HCT116 (cell line): ENCODE measurements around the gene KHDC4. TPM values are rescaled to one million over a fixed set of nuclear protein-coding genes. Genes with fewer than 3 reads are reported as not detected.

Experiments used
- ATAC-seq: fragments of 200-7000 bp; cut with Tn5 transposase; 2 replicates; pipeline ENCODE4 v1.9.1; 2020; ENCODE audit warnings: mild to moderate bottlenecking, moderate library complexity
- BruUV-seq: library from RNA; stranded (reverse); fragments of 400-500 nt; replicated peaks from 2 replicates; lab custom pipeline; 2021; lab: Mats Ljungman, UMichigan
- CTCF ChIA-PET: fragments of 300-600 bp; sonication (Branson Sonifier 250); formaldehyde crosslinking; loops from one replicate; lab custom pipeline; 2021; ENCODE audit warnings: antibody characterized with exemption; lab: Charles Lee
- POLR2A ChIA-PET: fragments of 300-600, 350-600 bp; sonication (Branson Sonifier 250); formaldehyde crosslinking; loops from one replicate; lab custom pipeline; 2021; ENCODE audit warnings: antibody characterized with exemption; lab: Charles Lee
- RAD21 ChIA-PET, 2 experiments: fragments of 300-600 bp; sonication (Branson Sonifier 250); formaldehyde crosslinking; loops; one replicate each; lab custom pipeline; 2023; ENCODE audit warnings: low total read pairs in 2 of 2; ENCODE audit not compliant: uncharacterized antibody in 2 of 2, unreplicated experiment in 2 of 2, low non-redundant PET in 1 of 2; lab: Charles Lee
- DNase-seq: peaks from one replicate; pipeline ENCODE4 v3.0.0-alpha.2; 2010; ENCODE audit warnings: low read depth, low spot score
- H2AFZ ChIP-seq: fragments of 200-600 bp; shearing (Covaris generic), sonication (generic); 2 replicates; pipeline ENCODE4 v1.6.1; 2017; ENCODE audit warnings: low read depth, mixed run types, mixed read lengths, antibody characterized with exemption, low read length; ENCODE audit not compliant: poor library complexity, severe bottlenecking
- H3K27ac ChIP-seq: 2 replicates; pipeline ENCODE4 v1.5.1; 2012; ENCODE audit warnings: low read depth, low read length
- H3K27me3 ChIP-seq: fragments of 200-600 bp; sonication (generic); 2 replicates; pipeline ENCODE4 v1.6.1; 2016; ENCODE audit warnings: mixed run types, low read length, mixed read lengths; ENCODE audit not compliant: insufficient read depth
- H3K36me3 ChIP-seq, 2 experiments: fragments of 200-500 bp in 1 of 2; fragments of 200-600 bp in 1 of 2; sonication (Bioruptor generic) in 1 of 2; sonication (generic) in 1 of 2; 2 replicates each; pipeline versions ENCODE4 v1.5.1 to v1.6.1; 2014 to 2016; ENCODE audit warnings: low read length in 2 of 2, inconsistent platforms in 1 of 2, mixed read lengths in 1 of 2, mixed run types in 1 of 2; ENCODE audit not compliant: insufficient read depth in 2 of 2, control insufficient read depth in 1 of 2
- H3K4me1 ChIP-seq, 2 experiments: fragments of 200-600 bp in 1 of 2; sonication (generic) in 1 of 2; 2 replicates each; pipeline versions ENCODE4 v1.5.1 to v1.6.1; 2012 to 2017; ENCODE audit warnings: low read length in 2 of 2, inconsistent platforms in 1 of 2, mild to moderate bottlenecking in 1 of 2, mixed read lengths in 1 of 2, mixed run types in 1 of 2, moderate library complexity in 1 of 2; ENCODE audit not compliant: insufficient read depth in 2 of 2, control insufficient read depth in 1 of 2
- H3K4me2 ChIP-seq: fragments of 200-600 bp; sonication (generic); 2 replicates; pipeline ENCODE4 v1.6.1; 2017; ENCODE audit warnings: mixed run types, low read length, mixed read lengths
- H3K4me3 ChIP-seq, 2 experiments: fragments of 200-600 bp in 1 of 2; sonication (generic) in 1 of 2; replicated peaks in 1 of 2; 2 replicates each; pipeline ENCODE4 v1.5.1; 2011 to 2016; ENCODE audit warnings: low read length in 2 of 2, control low read depth in 1 of 2, low read depth in 1 of 2, mild to moderate bottlenecking in 1 of 2, mixed read lengths in 1 of 2, mixed run types in 1 of 2
- H3K79me2 ChIP-seq: fragments of 200-600 bp; sonication (generic); 2 replicates; pipeline ENCODE4 v1.6.1; 2017; ENCODE audit warnings: mild to moderate bottlenecking, mixed run types, low read length, moderate library complexity, mixed read lengths; ENCODE audit not compliant: insufficient read depth
- H3K9ac ChIP-seq: fragments of 200-600 bp; sonication (generic); 2 replicates; pipeline ENCODE4 v1.6.1; 2016; ENCODE audit warnings: low read length, mixed read lengths
- H3K9me2 ChIP-seq: fragments of 200-600 bp; sonication (generic), shearing (Covaris generic); 2 replicates; pipeline ENCODE4 v1.6.1; 2017; ENCODE audit warnings: mixed run types, mild to moderate bottlenecking, moderate library complexity; ENCODE audit not compliant: insufficient read depth
- H3K9me3 ChIP-seq, 2 experiments: fragments of 200-500 bp in 1 of 2; fragments of 200-600 bp in 1 of 2; sonication (Bioruptor generic) in 1 of 2; sonication (generic) in 1 of 2; 2 replicates each; pipeline ENCODE4 v1.6.1; 2014 to 2017; ENCODE audit warnings: low read length in 2 of 2, mixed read lengths in 2 of 2, inconsistent platforms in 1 of 2, low read depth in 1 of 2, mild to moderate bottlenecking in 1 of 2, mixed run types in 1 of 2, moderate library complexity in 1 of 2; ENCODE audit not compliant: control insufficient read depth in 1 of 2, insufficient read depth in 1 of 2
- H4K20me1 ChIP-seq: fragments of 200-600 bp; sonication (generic), shearing (Covaris generic); 2 replicates; pipeline ENCODE4 v1.6.1; 2017; ENCODE audit warnings: mixed run types, mild to moderate bottlenecking, moderate library complexity; ENCODE audit not compliant: insufficient read depth
- CBX3 ChIP-seq: IDR thresholded peaks from 2 replicates; pipeline ENCODE4 v1.6.1; 2012; ENCODE audit warnings: low read depth
- CTCF ChIP-seq, 3 experiments: fragments of 200-600 bp in 1 of 3; sonication (generic) in 1 of 3; IDR thresholded peaks in 2 of 3; conservative IDR thresholded peaks in 1 of 3; 2 replicates each; pipeline ENCODE4 v1.5.1; 2012 to 2017; ENCODE audit warnings: low read depth in 2 of 3, low read length in 2 of 3, antibody characterized with exemption in 1 of 3, borderline replicate concordance in 1 of 3, control low read depth in 1 of 3, mild to moderate bottlenecking in 1 of 3, mixed read lengths in 1 of 3, mixed run types in 1 of 3, moderate library complexity in 1 of 3; ENCODE audit not compliant: insufficient read depth in 1 of 3
- EGR1 ChIP-seq: IDR thresholded peaks from 2 replicates; pipeline ENCODE4 v1.6.1; 2012; ENCODE audit warnings: low read depth
- MAX ChIP-seq: IDR thresholded peaks from 2 replicates; pipeline ENCODE4 v1.6.1; 2012
- POLR2A ChIP-seq: IDR thresholded peaks from 2 replicates; pipeline ENCODE4 v1.7.0; 2011; ENCODE audit warnings: borderline replicate concordance; ENCODE audit not compliant: insufficient read depth, insufficient read length; ENCODE audit errors: extremely low read depth
- SIN3A ChIP-seq: IDR thresholded peaks from 2 replicates; pipeline ENCODE4 v1.6.1; 2012; ENCODE audit warnings: low read depth
- SP1 ChIP-seq: IDR thresholded peaks from 2 replicates; pipeline ENCODE4 v1.6.1; 2012; ENCODE audit warnings: low read depth
- SRF ChIP-seq: IDR thresholded peaks from 2 replicates; pipeline ENCODE4 v1.6.1; 2012; ENCODE audit warnings: low read depth
- TCF7L2 ChIP-seq: IDR thresholded peaks from 2 replicates; pipeline ENCODE4 v1.7.0; 2011; ENCODE audit warnings: borderline replicate concordance, inconsistent platforms; ENCODE audit not compliant: insufficient read depth, insufficient read length; ENCODE audit errors: extremely low read depth
- intact Hi-C: fragments of 100-400 bp; cut with micrococcal nuclease; formaldehyde crosslinking; loops from 2 replicates; pipeline ENCODE4 v1.10.0; 2022
- total RNA-seq: library from RNA; stranded (reverse); gene quantifications from one replicate; pipeline ENCODE4 v1.2.1, GENCODE V29; 2021; ENCODE audit not compliant: unreplicated experiment
- TF ChIP-seq, protein P1 (sequence below): IDR thresholded peaks from 2 replicates; pipeline ENCODE4 v1.6.1; 2012; ENCODE audit warnings: low read depth

Gene KHDC4
- total RNA-seq, 1 experiment from 2014 or later, result 60.7 TPM

DNA sequence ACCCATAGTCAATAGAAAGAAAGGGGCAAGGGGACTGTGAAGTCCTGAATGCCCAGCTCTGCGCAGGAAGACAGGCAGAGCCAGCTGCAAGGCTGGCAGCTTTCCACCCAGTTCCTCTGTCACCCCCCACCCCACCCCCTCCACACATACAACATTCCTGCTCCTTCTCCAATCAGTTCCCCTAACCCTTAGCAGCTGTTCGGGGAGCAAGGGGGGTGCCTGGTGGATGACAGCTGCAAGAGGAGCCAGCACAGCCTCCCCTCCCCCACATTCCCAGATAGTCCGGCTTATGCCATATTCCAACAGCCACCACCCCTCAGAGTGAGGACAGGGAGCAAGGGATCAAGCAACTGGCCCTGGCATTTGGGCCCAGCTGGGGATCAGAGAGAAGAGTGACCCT, 34.5 kb upstream of the KHDC4 start:
- no peak overlapping the region for H3K4me3 ChIP-seq
- intact Hi-C loops, result no loop called here
- no peaks in the 10 kb centered on the region for H3K9me3 ChIP-seq
- peaks cover 40% of the 10 kb centered on the region for H3K79me2 ChIP-seq
- H2AFZ ChIP-seq, result no peak overlapping the region
- no peaks in the 10 kb centered on the region for H4K20me1 ChIP-seq
- RAD21 ChIA-PET, result no interaction called here
- no peak overlapping the region for H3K27ac ChIP-seq
- DNase-seq (no peak), ATAC-seq (no peak)
- CTCF ChIA-PET, result no interaction called here
- TF ChIP-seq, protein P1, sequence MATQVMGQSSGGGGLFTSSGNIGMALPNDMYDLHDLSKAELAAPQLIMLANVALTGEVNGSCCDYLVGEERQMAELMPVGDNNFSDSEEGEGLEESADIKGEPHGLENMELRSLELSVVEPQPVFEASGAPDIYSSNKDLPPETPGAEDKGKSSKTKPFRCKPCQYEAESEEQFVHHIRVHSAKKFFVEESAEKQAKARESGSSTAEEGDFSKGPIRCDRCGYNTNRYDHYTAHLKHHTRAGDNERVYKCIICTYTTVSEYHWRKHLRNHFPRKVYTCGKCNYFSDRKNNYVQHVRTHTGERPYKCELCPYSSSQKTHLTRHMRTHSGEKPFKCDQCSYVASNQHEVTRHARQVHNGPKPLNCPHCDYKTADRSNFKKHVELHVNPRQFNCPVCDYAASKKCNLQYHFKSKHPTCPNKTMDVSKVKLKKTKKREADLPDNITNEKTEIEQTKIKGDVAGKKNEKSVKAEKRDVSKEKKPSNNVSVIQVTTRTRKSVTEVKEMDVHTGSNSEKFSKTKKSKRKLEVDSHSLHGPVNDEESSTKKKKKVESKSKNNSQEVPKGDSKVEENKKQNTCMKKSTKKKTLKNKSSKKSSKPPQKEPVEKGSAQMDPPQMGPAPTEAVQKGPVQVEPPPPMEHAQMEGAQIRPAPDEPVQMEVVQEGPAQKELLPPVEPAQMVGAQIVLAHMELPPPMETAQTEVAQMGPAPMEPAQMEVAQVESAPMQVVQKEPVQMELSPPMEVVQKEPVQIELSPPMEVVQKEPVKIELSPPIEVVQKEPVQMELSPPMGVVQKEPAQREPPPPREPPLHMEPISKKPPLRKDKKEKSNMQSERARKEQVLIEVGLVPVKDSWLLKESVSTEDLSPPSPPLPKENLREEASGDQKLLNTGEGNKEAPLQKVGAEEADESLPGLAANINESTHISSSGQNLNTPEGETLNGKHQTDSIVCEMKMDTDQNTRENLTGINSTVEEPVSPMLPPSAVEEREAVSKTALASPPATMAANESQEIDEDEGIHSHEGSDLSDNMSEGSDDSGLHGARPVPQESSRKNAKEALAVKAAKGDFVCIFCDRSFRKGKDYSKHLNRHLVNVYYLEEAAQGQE, result no peak
- TF ChIP-seq MAX, result no peak
- no peak for TF ChIP-seq SP1
- no peak for TF ChIP-seq POLR2A
- no peak for TF ChIP-seq SIN3A
- no peak for TF ChIP-seq EGR1
- no peak for TF ChIP-seq CTCF (IDR thresholded peaks at IDR 0.05 in 2 of 3, conservative IDR thresholded peaks at IDR 0.05 in 1 of 3; ENCODE audit: borderline replicate concordance in 1 of 3, insufficient read depth in 1 of 3, low read depth in 2 of 3, low read length in 2 of 3)
- TF ChIP-seq TCF7L2, result no peak
- no peak for TF ChIP-seq CBX3
- TF ChIP-seq SRF, result no peak
- no TSS peak for BruUV-seq
- H3K27me3 ChIP-seq, result no peaks in the 10 kb centered on the region
- H3K9ac ChIP-seq, result no peak overlapping the region
- peaks cover 0 to 21% of the 10 kb centered on the region in 2 experiments; a peak in 3 of 4 replicates for H3K4me1 ChIP-seq
- no peaks in the 10 kb centered on the region for H3K9me2 ChIP-seq
- H3K4me2 ChIP-seq, result no peak overlapping the region
- POLR2A ChIA-PET, result interaction anchor here (1.8 kb wide), 1 partner anchor 9 kb away, joined by 7 read pairs; the partner anchor contains the start of gene ARHGEF2
- peaks cover 19 to 23% of the 10 kb centered on the region in 2 experiments; a peak in 3 of 4 replicates for H3K36me3 ChIP-seq
